ENCODE measurements around the gene ECSIT.

DNA sequence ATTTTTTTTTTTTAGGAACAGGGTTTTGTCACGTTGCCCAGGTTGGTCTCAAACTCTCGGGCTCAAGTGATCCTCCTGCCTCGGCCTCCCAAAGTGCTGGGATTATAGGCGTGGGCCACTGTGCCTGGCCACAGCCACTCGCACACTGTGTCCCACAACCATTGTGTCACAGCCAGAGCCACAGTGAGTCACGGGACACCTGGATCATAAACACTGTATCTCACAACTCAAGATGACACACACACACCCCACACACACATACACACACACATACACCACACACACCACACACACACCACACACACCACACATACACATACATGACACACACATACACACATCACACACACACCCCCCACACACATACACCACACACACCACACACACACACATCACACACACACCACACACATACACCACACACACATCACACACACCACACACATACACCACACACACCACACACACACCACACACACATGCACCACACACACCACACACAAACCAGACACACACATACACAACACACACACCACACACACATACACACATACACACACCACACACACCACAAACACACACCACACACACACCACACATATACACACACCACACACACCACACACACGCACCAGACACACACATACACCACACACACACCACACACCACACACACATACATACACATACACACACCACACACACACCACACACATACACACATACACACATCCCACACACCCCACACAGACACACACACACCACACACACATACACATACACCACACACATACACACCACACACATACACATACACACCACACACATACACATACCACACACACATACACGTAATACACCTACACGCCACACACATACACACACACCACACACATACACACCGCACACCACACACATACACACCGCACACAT is 64.3 kb downstream of the ECSIT start:
- TF ChIP-seq, protein P1, sequence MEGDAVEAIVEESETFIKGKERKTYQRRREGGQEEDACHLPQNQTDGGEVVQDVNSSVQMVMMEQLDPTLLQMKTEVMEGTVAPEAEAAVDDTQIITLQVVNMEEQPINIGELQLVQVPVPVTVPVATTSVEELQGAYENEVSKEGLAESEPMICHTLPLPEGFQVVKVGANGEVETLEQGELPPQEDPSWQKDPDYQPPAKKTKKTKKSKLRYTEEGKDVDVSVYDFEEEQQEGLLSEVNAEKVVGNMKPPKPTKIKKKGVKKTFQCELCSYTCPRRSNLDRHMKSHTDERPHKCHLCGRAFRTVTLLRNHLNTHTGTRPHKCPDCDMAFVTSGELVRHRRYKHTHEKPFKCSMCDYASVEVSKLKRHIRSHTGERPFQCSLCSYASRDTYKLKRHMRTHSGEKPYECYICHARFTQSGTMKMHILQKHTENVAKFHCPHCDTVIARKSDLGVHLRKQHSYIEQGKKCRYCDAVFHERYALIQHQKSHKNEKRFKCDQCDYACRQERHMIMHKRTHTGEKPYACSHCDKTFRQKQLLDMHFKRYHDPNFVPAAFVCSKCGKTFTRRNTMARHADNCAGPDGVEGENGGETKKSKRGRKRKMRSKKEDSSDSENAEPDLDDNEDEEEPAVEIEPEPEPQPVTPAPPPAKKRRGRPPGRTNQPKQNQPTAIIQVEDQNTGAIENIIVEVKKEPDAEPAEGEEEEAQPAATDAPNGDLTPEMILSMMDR (optimal IDR thresholded peaks at IDR 0.05 in 1 of 3, IDR thresholded peaks at IDR 0.05 in 1 of 3, conservative IDR thresholded peaks at IDR 0.05 in 1 of 3; ENCODE audit: extremely low read depth in 1 of 3, insufficient read depth in 2 of 3, low read length in 3 of 3), result no peak
- TF ChIP-seq EZH2 (IDR thresholded peaks at IDR 0.05; ENCODE audit: low read length), result no peak

All from keratinocyte (primary cell).